ENCODE measurements around the gene NVL. TPM values are rescaled to one million over a fixed set of nuclear protein-coding genes. Genes with fewer than 3 reads are reported as not detected.

The NVL gene
- total and polyA plus RNA-seq, 4 donors: 5.3 to 14.0 (median 11.0) TPM

DNA sequence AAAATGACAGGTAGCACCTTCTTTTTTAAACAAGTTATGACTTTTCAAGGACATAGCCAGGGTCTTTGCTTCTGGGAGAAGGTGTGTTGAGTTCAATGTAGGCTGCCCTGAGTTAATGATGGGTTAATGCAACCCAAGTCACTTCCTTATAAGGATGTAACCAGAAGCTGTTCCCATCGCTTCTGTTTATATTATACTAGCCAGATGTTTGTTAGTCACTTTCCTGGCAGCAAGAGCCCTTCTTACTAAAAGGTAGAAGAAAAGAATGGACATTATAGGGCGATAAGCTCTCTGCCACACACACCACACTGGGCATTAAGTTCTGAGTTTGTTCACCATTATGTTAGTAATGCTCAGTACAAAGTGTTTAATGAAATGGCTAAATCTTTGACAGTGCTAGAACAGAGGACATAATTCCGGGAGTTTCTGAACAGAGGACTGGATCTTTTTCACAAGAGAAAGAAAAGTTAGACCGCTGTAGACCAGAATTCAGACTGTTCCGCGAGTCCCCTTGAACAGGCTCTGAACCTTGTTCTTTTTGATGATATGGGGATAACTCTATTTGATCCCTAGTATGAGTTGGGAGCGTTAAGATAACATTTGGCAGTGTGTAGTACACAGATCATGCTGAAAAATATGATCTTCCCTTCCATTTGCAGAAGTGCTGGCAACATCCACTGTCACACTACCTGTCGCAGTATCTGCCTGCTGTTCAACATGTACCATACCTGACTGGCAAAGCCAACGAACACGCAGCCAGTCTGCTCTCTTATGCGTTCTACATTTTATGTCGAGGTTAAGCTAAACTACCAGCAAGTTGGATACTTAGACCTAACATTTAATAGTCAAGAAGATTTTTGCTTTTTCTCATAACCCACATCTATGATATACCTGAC lies 105.9 kb downstream of the NVL start:
- H3K9ac ChIP-seq (ENCODE audit: low read depth in 1 of 2, low read length in 2 of 2): no peak overlapping the region
- H3K27me3 ChIP-seq (ENCODE audit: control insufficient read depth in 4 of 4, insufficient read depth in 4 of 4, low read length in 3 of 4): no peaks in the 10 kb centered on the region
- no peak for DNase-seq (ENCODE audit: low spot score)
- peaks cover 5 to 17% (median 9%) of the 10 kb centered on the region in 4 donors for H3K36me3 ChIP-seq (ENCODE audit: control insufficient read depth in 4 of 4, insufficient read depth in 3 of 4, low read depth in 1 of 4, low read length in 3 of 4)
- H3K27ac ChIP-seq (ENCODE audit: low read depth in 1 of 2, low read length in 2 of 2): no peak overlapping the region
- H3K4me3 ChIP-seq (ENCODE audit: low read depth in 1 of 3, low read length in 3 of 3): no peak overlapping the region
- 82% methylated on average over 12 of the region's 12 CpGs for WGBS
- TF ChIP-seq RAD21 (IDR thresholded peaks at IDR 0.05) (no peak), ATF3 (IDR thresholded peaks at IDR 0.05) (no peak), MAX (IDR thresholded peaks at IDR 0.05) (no peak), HNF4A (conservative IDR thresholded peaks at IDR 0.05) (no peak), SP1 (IDR thresholded peaks at IDR 0.05) (no peak), TAF1 (conservative IDR thresholded peaks at IDR 0.05) (no peak), HNF4G (IDR thresholded peaks at IDR 0.05) (no peak), FOXA2 (IDR thresholded peaks at IDR 0.05) (no peak), GABPA (IDR thresholded peaks at IDR 0.05 in 1 of 2, conservative IDR thresholded peaks at IDR 0.05 in 1 of 2) (no peak), YY1 (IDR thresholded peaks at IDR 0.05) (no peak), FOXA1 (IDR thresholded peaks at IDR 0.05) (no peak), RXRA (IDR thresholded peaks at IDR 0.05) (no peak)
- TF ChIP-seq, protein P1, sequence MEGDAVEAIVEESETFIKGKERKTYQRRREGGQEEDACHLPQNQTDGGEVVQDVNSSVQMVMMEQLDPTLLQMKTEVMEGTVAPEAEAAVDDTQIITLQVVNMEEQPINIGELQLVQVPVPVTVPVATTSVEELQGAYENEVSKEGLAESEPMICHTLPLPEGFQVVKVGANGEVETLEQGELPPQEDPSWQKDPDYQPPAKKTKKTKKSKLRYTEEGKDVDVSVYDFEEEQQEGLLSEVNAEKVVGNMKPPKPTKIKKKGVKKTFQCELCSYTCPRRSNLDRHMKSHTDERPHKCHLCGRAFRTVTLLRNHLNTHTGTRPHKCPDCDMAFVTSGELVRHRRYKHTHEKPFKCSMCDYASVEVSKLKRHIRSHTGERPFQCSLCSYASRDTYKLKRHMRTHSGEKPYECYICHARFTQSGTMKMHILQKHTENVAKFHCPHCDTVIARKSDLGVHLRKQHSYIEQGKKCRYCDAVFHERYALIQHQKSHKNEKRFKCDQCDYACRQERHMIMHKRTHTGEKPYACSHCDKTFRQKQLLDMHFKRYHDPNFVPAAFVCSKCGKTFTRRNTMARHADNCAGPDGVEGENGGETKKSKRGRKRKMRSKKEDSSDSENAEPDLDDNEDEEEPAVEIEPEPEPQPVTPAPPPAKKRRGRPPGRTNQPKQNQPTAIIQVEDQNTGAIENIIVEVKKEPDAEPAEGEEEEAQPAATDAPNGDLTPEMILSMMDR (IDR thresholded peaks at IDR 0.05; ENCODE audit: low read depth, low read length, missing input control): no peak
- TF ChIP-seq, protein P2, sequence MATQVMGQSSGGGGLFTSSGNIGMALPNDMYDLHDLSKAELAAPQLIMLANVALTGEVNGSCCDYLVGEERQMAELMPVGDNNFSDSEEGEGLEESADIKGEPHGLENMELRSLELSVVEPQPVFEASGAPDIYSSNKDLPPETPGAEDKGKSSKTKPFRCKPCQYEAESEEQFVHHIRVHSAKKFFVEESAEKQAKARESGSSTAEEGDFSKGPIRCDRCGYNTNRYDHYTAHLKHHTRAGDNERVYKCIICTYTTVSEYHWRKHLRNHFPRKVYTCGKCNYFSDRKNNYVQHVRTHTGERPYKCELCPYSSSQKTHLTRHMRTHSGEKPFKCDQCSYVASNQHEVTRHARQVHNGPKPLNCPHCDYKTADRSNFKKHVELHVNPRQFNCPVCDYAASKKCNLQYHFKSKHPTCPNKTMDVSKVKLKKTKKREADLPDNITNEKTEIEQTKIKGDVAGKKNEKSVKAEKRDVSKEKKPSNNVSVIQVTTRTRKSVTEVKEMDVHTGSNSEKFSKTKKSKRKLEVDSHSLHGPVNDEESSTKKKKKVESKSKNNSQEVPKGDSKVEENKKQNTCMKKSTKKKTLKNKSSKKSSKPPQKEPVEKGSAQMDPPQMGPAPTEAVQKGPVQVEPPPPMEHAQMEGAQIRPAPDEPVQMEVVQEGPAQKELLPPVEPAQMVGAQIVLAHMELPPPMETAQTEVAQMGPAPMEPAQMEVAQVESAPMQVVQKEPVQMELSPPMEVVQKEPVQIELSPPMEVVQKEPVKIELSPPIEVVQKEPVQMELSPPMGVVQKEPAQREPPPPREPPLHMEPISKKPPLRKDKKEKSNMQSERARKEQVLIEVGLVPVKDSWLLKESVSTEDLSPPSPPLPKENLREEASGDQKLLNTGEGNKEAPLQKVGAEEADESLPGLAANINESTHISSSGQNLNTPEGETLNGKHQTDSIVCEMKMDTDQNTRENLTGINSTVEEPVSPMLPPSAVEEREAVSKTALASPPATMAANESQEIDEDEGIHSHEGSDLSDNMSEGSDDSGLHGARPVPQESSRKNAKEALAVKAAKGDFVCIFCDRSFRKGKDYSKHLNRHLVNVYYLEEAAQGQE (IDR thresholded peaks at IDR 0.05): no peak
- no peaks in the 10 kb centered on the region for H3K9me3 ChIP-seq (ENCODE audit: control insufficient read depth in 4 of 4, low read length in 3 of 4)
- no peaks in the 10 kb centered on the region for H3K4me1 ChIP-seq (ENCODE audit: control insufficient read depth in 4 of 4, insufficient read depth in 4 of 4, low read length in 3 of 4)

DNA sequence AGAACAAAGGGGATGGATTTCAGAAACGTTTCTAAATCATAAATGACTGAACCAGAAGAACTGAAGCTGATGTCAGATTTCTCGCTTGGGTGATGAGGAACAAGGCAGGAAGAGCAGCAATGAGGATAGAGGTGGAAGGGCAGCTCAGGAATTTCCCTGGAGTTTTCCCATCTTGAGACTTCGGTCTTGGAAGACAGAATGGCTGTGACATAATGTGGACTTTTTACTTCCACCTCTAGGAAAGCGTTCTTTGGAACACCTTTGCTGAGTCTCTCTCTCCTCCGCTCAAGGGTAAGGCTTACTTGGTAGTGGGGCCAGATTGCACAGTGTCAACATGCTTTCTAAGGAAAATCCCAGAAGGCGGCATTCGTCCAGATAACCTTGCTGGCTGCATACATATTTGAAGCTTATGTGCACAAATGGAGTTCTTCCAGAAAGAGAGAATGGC lies 110.3 kb downstream of the NVL start:
- no peaks in the 10 kb centered on the region for H3K27me3 ChIP-seq (ENCODE audit: control insufficient read depth in 4 of 4, insufficient read depth in 4 of 4, low read length in 3 of 4)
- no peaks in the 10 kb centered on the region for H3K4me1 ChIP-seq (ENCODE audit: control insufficient read depth in 4 of 4, insufficient read depth in 4 of 4, low read length in 3 of 4)
- no peak for DNase-seq (ENCODE audit: low spot score)
- no peak overlapping the region for H3K9ac ChIP-seq (ENCODE audit: low read depth in 1 of 2, low read length in 2 of 2)
- TF ChIP-seq RAD21 (IDR thresholded peaks at IDR 0.05): no peak
- TF ChIP-seq JUND (IDR thresholded peaks at IDR 0.05): no peak
- TF ChIP-seq ATF3 (IDR thresholded peaks at IDR 0.05): no peak
- no peak for TF ChIP-seq NR2F2 (IDR thresholded peaks at IDR 0.05)
- no peak for TF ChIP-seq HNF4A (conservative IDR thresholded peaks at IDR 0.05)
- TF ChIP-seq TAF1 (conservative IDR thresholded peaks at IDR 0.05): no peak
- TF ChIP-seq FOXA1 (IDR thresholded peaks at IDR 0.05): no peak
- TF ChIP-seq HNF4G (IDR thresholded peaks at IDR 0.05): no peak
- no peak for TF ChIP-seq MAX (IDR thresholded peaks at IDR 0.05)
- no peak for TF ChIP-seq ZBTB33 (IDR thresholded peaks at IDR 0.05)
- TF ChIP-seq RXRA (IDR thresholded peaks at IDR 0.05): no peak
- TF ChIP-seq, protein P2 (IDR thresholded peaks at IDR 0.05): no peak
- no peak for TF ChIP-seq GABPA (IDR thresholded peaks at IDR 0.05 in 1 of 2, conservative IDR thresholded peaks at IDR 0.05 in 1 of 2)
- WGBS: 72% methylated on average over 7 of the region's 7 CpGs
- no peaks in the 10 kb centered on the region for H3K9me3 ChIP-seq (ENCODE audit: control insufficient read depth in 4 of 4, low read length in 3 of 4)
- H3K4me3 ChIP-seq (ENCODE audit: low read depth in 1 of 3, low read length in 3 of 3): no peak overlapping the region
- no peak overlapping the region for H3K27ac ChIP-seq (ENCODE audit: low read depth in 1 of 2, low read length in 2 of 2)
- H3K36me3 ChIP-seq (ENCODE audit: control insufficient read depth in 4 of 4, insufficient read depth in 3 of 4, low read depth in 1 of 4, low read length in 3 of 4): no peaks in the 10 kb centered on the region
